Fibroblast of skin of right quadriceps (primary cell): ENCODE data around the gene CEACAM21.

Experiments used
- DNase-seq: peaks from one replicate; pipeline ENCODE4 v3.0.0-alpha.2; 2013

CEACAM21 gene

DNA sequence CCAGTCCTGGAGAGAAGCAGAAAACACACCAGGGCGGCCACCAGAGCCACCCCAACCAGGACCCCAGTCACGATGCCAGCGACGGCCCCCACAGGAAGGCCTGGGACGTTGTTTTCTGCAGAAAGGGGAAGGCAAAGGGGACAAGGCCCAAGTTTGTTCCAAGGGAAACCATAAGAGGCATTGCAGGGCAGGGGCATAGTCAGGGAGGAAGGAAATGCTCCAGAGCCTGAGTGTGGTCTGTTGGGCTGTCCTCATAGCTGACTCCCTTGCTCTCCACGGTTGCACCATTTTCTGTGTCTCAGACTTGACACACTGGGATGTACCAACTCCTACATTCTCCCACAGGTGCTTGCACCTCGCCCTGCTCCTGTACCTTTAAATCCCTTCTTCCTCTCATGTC, 45.7 kb downstream of the CEACAM21 start:
- no peak for DNase-seq

DNA sequence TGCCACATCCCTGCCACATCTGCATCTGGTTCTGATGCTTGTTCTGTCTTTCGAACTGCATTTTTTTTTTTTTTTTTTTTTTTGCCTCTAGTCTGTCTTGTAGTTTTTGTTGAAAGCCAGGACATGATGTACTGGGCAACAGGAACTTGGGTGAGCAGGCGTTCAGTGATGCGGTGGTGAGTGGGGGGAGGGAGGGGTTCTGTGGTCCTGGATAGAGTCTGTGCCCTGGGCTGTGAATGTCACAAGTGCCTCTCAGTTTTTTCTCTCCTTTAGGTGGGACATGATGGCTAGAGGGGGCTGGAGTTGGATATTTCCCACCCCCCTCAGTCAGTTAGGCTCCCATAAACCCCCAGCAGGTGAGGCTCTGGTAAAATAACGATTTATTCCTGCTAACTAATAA, 47.4 kb downstream of the CEACAM21 start:
- DNase-seq: no peak

DNA sequence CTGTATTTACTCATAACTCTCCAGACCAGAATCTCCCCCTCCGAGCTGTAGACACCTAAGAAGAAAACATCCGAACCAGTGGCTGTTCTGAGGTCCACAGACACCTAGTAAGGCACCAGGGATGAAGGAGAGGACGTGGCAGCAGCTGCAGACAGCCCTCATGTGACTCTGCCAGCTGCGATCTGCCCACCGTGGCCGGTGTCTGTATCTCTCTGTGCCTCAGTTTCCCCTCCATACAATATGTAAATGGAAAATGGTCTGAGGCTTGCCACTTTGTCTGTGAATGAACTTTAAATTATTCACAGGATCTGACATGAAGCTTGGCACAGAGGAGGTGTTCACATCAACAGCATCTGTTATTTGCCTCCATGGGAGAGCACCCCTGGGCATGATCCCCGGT, 48.5 kb downstream of the CEACAM21 start:
- DNase-seq: no peak

DNA sequence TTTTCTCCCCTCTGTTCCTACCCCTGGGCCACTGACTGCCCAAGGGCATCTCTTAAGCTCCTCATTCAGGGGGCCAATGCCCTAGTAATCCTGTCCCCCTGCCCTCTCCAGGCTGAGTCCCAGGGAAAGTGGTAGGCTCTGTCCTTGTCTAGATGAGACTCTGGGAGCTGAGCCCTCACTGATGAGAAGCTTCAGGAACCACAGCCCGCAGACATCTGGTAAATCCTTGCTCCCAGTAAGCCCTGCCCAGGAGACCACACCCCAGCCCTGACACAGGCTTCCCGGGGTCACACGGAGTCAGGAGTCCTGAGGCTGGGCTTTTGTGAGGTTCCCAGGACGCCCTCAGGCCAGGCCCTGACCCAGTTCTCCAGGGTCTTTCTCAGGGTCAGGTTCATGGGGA, 49.0 kb downstream of the CEACAM21 start:
- DNase-seq: no peak

DNA sequence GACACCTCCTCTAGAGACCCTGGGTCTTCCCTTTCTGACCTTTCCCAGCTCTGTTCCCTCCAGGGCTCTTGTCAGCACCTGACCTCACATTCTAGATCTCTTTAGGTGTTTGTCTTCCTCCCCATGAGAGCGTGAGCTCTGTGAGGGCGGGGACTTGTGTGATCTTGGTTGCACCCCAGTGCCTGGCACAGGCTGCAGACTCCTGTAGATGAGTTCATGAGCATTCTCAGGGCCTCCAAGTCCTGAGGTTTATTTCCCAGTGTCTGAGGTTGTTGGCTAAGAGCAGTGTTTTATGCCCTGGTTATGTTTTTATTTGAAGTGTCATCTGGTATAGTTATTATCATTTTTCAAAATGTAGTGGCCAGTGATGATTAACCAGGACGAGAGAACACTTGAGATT, 50.3 kb downstream of the CEACAM21 start:
- no peak for DNase-seq

DNA sequence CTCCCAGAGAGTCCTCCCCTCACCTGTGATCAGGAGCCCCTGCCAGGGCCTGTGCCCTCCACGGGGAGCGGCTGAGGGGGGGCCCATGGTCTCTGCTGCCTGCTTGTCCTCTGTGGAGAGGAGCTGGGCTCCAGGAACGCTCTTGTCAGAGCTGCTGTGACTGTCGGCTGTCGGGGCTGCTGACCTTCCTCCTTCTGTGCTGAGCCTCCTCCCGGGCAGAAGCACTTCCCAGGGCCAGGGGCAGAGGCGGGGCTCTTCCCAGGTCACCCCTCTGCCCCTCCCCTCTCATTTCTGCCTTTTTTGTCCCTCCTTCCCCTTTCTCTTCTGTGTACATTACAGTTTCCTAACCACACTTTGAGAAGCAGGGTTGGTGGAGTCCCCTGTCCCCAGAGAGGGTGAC, 50.9 kb downstream of the CEACAM21 start, which contains the start of gene CEACAM4:
CEACAM4 (minus strand) TSS at position 198 of the 400 bp plus-strand sequence; CDS start at position 87, 111 bp downstream.
- no peak for DNase-seq

DNA sequence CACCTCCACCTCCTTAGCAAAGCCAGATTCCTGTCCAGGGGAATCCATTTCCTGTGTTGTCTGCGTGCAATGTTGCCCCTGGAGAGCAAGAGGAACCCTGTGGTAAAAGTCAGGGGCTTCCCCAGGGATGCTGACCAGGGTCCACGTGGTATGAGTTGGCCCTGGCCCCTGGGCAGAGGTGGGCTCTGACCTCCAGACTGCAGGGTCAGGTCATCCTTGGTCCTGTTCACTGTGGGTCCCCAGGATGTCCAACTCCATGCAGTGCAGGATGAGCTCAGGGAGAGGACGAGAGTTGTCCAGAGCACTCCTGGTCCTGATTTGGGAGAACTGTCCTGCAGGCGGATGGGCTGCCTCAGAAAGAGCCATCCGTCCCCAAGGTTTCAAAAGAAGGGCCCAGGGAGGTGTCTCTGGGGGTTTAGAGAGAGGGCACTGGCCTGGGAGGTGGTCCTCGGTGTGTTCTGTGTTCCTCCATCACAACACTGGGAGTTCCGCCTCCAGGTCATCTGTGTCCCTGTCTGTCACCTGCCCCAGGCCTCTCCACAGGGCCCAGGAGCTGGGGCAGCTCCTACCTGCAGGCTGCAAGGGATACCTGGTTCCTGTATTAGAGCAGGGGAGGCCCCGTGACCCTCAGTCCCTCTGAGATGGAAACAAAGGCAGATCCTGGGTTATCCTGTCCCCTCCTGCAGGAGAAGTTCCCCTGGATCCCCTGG, 52.2 kb downstream of the CEACAM21 start:
- no peak for DNase-seq
